ENCODE results near the gene ATR.

The ATR gene

DNA sequence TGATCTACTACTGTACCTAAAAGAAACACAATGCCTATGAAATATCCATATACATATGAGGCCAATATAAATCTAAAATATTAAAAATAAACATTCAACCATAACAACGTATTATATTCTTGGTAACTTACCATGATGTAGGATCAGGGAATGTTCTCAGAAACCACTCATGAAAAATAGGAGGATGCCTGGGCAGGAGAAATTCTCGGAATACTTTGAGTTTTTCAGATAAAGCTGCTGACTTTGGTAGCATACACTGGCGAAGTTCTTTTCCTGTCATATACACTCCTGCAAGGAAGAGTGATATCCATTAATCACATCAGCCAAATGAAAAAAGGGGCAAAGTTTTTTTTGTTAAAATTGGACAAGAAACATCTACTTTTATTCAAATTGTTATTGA is 119.4 kb downstream of the ATR start:
- ChIA-PET CTCF (no interaction called here), POLR2A (no interaction called here)
- no peaks in the 10 kb centered on the region for H3K4me1 ChIP-seq (ENCODE audit: control insufficient read depth, insufficient read depth, low read length)
- H3K27ac ChIP-seq (ENCODE audit: extremely low read depth, low read depth, low read length): no peak overlapping the region
- TF ChIP-seq ZNF768 (tag by site-specific recombination; IDR thresholded peaks at IDR 0.05) (no peak), KLF10 (tag by site-specific recombination; IDR thresholded peaks at IDR 0.05) (no peak), BCL11B (tag by site-specific recombination; IDR thresholded peaks at IDR 0.05; ENCODE audit: low read depth) (no peak), ZNF391 (tag by site-specific recombination; IDR thresholded peaks at IDR 0.05; ENCODE audit: borderline replicate concordance, low read depth) (no peak), ZEB2 (tag by site-specific recombination; IDR thresholded peaks at IDR 0.05) (no peak), ZNF555 (tag by site-specific recombination; conservative IDR thresholded peaks at IDR 0.05) (no peak), ZNF426 (tag by site-specific recombination; IDR thresholded peaks at IDR 0.05) (no peak)
- TF ChIP-seq, protein P1, sequence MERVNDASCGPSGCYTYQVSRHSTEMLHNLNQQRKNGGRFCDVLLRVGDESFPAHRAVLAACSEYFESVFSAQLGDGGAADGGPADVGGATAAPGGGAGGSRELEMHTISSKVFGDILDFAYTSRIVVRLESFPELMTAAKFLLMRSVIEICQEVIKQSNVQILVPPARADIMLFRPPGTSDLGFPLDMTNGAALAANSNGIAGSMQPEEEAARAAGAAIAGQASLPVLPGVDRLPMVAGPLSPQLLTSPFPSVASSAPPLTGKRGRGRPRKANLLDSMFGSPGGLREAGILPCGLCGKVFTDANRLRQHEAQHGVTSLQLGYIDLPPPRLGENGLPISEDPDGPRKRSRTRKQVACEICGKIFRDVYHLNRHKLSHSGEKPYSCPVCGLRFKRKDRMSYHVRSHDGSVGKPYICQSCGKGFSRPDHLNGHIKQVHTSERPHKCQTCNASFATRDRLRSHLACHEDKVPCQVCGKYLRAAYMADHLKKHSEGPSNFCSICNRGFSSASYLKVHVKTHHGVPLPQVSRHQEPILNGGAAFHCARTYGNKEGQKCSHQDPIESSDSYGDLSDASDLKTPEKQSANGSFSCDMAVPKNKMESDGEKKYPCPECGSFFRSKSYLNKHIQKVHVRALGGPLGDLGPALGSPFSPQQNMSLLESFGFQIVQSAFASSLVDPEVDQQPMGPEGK (tag by site-specific recombination; IDR thresholded peaks at IDR 0.05): no peak
- TF ChIP-seq, protein P2, sequence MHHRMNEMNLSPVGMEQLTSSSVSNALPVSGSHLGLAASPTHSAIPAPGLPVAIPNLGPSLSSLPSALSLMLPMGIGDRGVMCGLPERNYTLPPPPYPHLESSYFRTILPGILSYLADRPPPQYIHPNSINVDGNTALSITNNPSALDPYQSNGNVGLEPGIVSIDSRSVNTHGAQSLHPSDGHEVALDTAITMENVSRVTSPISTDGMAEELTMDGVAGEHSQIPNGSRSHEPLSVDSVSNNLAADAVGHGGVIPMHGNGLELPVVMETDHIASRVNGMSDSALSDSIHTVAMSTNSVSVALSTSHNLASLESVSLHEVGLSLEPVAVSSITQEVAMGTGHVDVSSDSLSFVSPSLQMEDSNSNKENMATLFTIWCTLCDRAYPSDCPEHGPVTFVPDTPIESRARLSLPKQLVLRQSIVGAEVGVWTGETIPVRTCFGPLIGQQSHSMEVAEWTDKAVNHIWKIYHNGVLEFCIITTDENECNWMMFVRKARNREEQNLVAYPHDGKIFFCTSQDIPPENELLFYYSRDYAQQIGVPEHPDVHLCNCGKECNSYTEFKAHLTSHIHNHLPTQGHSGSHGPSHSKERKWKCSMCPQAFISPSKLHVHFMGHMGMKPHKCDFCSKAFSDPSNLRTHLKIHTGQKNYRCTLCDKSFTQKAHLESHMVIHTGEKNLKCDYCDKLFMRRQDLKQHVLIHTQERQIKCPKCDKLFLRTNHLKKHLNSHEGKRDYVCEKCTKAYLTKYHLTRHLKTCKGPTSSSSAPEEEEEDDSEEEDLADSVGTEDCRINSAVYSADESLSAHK (tag by site-specific recombination; IDR thresholded peaks at IDR 0.05): no peak
- H3K9me3 ChIP-seq (ENCODE audit: control insufficient read depth, insufficient read depth, low read depth, low read length): no peaks in the 10 kb centered on the region
- H3K36me3 ChIP-seq (ENCODE audit: control insufficient read depth in 2 of 2, insufficient read depth in 1 of 2, low read length in 2 of 2): peaks cover 0 to 32% of the 10 kb centered on the region in 2 experiments; a peak in 1 of 3 replicates
- no peak overlapping the region for H3K4me3 ChIP-seq (ENCODE audit: low read depth, low read length)

DNA sequence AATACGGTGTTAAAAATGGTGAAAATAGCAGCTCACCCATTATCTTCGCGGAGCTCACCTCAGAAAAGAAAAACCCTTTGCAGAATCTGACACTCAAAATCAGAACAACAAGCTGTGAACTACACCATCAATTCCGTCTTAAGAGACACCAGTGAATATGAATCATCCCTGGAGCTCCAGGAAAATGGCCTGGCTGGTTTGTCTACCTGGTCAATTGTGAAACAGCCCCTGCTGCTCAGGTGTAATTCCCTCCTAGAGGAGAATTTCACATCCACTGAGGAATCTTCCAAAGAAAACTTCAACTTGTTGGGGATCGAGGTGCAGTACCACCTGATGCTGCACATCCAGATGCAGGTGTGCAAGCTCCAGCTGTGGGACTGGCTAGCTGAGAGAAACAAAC is 127.7 kb downstream of the ATR start:
- ChIA-PET CTCF (no interaction called here), POLR2A (no interaction called here)
- H3K4me1 ChIP-seq (ENCODE audit: control insufficient read depth, insufficient read depth, low read length): no peaks in the 10 kb centered on the region
- H3K4me3 ChIP-seq (ENCODE audit: low read depth, low read length): no peak overlapping the region
- peaks cover 0 to 37% of the 10 kb centered on the region in 2 experiments; a peak in 1 of 3 replicates for H3K36me3 ChIP-seq (ENCODE audit: control insufficient read depth in 2 of 2, insufficient read depth in 1 of 2, low read length in 2 of 2)
- no peaks in the 10 kb centered on the region for H3K9me3 ChIP-seq (ENCODE audit: control insufficient read depth, insufficient read depth, low read depth, low read length)
- TF ChIP-seq ZBTB20 (tag by site-specific recombination; IDR thresholded peaks at IDR 0.05) (no peak), ZNF560 (tag by site-specific recombination; IDR thresholded peaks at IDR 0.05; ENCODE audit: borderline replicate concordance) (no peak), ZBTB1 (tag by site-specific recombination; IDR thresholded peaks at IDR 0.05) (no peak), BCL11A (tag by site-specific recombination; IDR thresholded peaks at IDR 0.05; ENCODE audit: low read depth) (no peak), ZNF398 (tag by site-specific recombination; IDR thresholded peaks at IDR 0.05) (no peak)
- TF ChIP-seq, protein P3, sequence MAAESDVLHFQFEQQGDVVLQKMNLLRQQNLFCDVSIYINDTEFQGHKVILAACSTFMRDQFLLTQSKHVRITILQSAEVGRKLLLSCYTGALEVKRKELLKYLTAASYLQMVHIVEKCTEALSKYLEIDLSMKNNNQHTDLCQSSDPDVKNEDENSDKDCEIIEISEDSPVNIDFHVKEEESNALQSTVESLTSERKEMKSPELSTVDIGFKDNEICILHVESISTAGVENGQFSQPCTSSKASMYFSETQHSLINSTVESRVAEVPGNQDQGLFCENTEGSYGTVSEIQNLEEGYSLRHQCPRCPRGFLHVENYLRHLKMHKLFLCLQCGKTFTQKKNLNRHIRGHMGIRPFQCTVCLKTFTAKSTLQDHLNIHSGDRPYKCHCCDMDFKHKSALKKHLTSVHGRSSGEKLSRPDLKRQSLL (tag by site-specific recombination; IDR thresholded peaks at IDR 0.05): no peak
- H3K27ac ChIP-seq (ENCODE audit: extremely low read depth, low read depth, low read length): no peak overlapping the region

Data from HEK293 (cell line).